Mucosa of descending colon (tissue), 3 donors: ENCODE data around the gene BCL2. TPM values are rescaled to one million over a fixed set of nuclear protein-coding genes. Genes with fewer than 3 reads are reported as not detected.

Experiments
- ATAC-seq: fragments of 200-7000 bp; cut with Tn5 transposase; one replicate; pipeline ENCODE4 v1.9.1; 2020; ENCODE audit warnings: mild to moderate bottlenecking, moderate library complexity
- DNase-seq, 3 donors: peaks; one replicate each; pipeline ENCODE4 v3.0.0-alpha.2; 2020
- H3K36me3 ChIP-seq: fragments of 200-600 bp; one replicate; pipeline ENCODE4 v1.8.0; 2021; ENCODE audit warnings: low read depth, mild to moderate bottlenecking
- H3K4me1 ChIP-seq: fragments of 200-600 bp; one replicate; pipeline ENCODE4 v1.8.0; 2021; ENCODE audit warnings: low read depth, mild to moderate bottlenecking
- H3K4me3 ChIP-seq: fragments of 200-600 bp; one replicate; pipeline ENCODE4 v1.8.0; 2021; ENCODE audit warnings: mild to moderate bottlenecking
- H3K9me3 ChIP-seq: fragments of 200-600 bp; one replicate; pipeline ENCODE4 v1.8.0; 2021; ENCODE audit warnings: mild to moderate bottlenecking
- intact Hi-C, 2 donors: fragments of 100-400 bp; cut with DNase I in 1 of 2; cut with micrococcal nuclease in 1 of 2; formaldehyde crosslinking; loops; one replicate each; pipeline versions ENCODE4 v1.11.0 to v1.11.1; 2022; cut with DNase I, micrococcal nuclease
- total RNA-seq, 3 donors: library from RNA; stranded (reverse); fragmentation: NEBNext Ultra II Directional in 2 of 3; extraction: Animal tissue kit (Norgen Biotek cat#: 25700) in 2 of 3; gene quantifications; one replicate each; pipeline versions ENCODE4 v1.2.1 to v1.2.4, GENCODE V29; 2021 to 2023
- TF ChIP-seq, protein P1 (sequence below): fragments of 200-600 bp; IDR thresholded peaks from one replicate; pipeline ENCODE4 v1.8.0; 2022; ENCODE audit warnings: antibody characterized with exemption, mild to moderate bottlenecking
- donor health status: DM: no; HTN: no; CAD: no; lungs with moderate emphysema.
- donor health status: DM: no; HTN: no; CAD: no.
- donor health status: DM: no; HTN: yes; CAD: no.

The BCL2 gene
- total RNA-seq, 3 donors from 2014 or later = 17.7 to 25.7 (median 20.5) TPM

- Histone ChIP-seq H3K9me3 (no peaks in the 10 kb centered on the region), H3K36me3 (no peaks in the 10 kb centered on the region), H3K4me1 (peaks cover 7% of the 10 kb centered on the region), H3K4me3 (no peak overlapping the region)
- intact Hi-C loops = no loop called here
- no peak for ATAC-seq
- no peak for DNase-seq
- TF ChIP-seq, protein P1, sequence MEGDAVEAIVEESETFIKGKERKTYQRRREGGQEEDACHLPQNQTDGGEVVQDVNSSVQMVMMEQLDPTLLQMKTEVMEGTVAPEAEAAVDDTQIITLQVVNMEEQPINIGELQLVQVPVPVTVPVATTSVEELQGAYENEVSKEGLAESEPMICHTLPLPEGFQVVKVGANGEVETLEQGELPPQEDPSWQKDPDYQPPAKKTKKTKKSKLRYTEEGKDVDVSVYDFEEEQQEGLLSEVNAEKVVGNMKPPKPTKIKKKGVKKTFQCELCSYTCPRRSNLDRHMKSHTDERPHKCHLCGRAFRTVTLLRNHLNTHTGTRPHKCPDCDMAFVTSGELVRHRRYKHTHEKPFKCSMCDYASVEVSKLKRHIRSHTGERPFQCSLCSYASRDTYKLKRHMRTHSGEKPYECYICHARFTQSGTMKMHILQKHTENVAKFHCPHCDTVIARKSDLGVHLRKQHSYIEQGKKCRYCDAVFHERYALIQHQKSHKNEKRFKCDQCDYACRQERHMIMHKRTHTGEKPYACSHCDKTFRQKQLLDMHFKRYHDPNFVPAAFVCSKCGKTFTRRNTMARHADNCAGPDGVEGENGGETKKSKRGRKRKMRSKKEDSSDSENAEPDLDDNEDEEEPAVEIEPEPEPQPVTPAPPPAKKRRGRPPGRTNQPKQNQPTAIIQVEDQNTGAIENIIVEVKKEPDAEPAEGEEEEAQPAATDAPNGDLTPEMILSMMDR = no peak
Observed at GRCh38 chr18:63150326-63150725, 169.2 kb downstream of the BCL2 start.

GRCh38 chr18:63149302-63149587 is 170.3 kb downstream of the BCL2 start:
- Histone ChIP-seq H3K4me3 (no peak overlapping the region), H3K36me3 (no peaks in the 10 kb centered on the region), H3K4me1 (no peaks in the 10 kb centered on the region), H3K9me3 (no peaks in the 10 kb centered on the region)
- DNase-seq (no peak), ATAC-seq (no peak)
- intact Hi-C loops = loop anchor here in 1 of 2 donors (10.0 kb wide), 1 partner anchor 286 kb away; no protein-coding TSS in a partner anchor
- TF ChIP-seq, protein P1 = no peak

GRCh38 chr18:63148449-63149301 is 170.9 kb downstream of the BCL2 start:
- DNase-seq = no peak
- Histone ChIP-seq H3K4me1 (no peaks in the 10 kb centered on the region), H3K9me3 (no peaks in the 10 kb centered on the region), H3K4me3 (no peak overlapping the region), H3K36me3 (no peaks in the 10 kb centered on the region)
- intact Hi-C loops = loop anchor here in 1 of 2 donors (10.0 kb wide), 1 partner anchor 286 kb away; no protein-coding TSS in a partner anchor
- no peak for ATAC-seq
- TF ChIP-seq, protein P1 = no peak

GRCh38 chr18:63147973-63148372 is 171.6 kb downstream of the BCL2 start:
- intact Hi-C loops = loop anchor here in 1 of 2 donors (10.0 kb wide), 1 partner anchor 287 kb away; no protein-coding TSS in a partner anchor
- Histone ChIP-seq H3K36me3 (no peaks in the 10 kb centered on the region), H3K4me3 (no peak overlapping the region), H3K9me3 (no peaks in the 10 kb centered on the region), H3K4me1 (peaks cover 4% of the 10 kb centered on the region)
- ATAC-seq (no peak), DNase-seq (no peak)
- TF ChIP-seq, protein P1 = no peak

DNA sequence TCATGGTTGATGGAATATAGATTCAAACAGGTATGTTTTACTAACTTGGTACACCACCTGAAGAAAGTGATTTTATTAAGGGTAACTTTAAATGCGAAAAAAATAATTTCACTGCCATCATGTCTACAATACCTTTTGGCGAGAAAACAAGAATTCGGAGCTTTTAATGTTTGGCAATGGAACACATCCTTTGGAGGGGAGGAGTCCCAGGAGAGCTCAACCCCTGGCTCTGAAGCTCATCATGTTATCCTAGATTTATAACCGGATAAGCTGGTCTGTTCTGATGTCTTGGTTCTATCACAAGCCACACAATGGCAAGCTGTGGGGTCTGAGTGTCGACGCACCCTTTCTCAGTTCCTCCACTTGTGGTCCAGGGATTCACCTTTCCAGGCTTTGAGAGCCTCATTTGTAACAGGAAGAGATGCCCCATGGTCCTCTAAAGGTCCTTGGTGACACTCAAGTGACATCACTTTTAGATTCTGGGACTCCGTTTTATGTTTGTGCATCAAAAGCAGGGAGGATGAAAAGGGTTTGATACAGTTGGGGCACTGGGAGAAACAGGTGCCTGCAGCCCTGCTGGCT is 172.7 kb downstream of the BCL2 start:
- Histone ChIP-seq H3K4me1 (peaks cover 4% of the 10 kb centered on the region), H3K4me3 (no peak overlapping the region), H3K9me3 (no peaks in the 10 kb centered on the region), H3K36me3 (no peaks in the 10 kb centered on the region)
- intact Hi-C loops = loop anchor here in 1 of 2 donors (10.0 kb wide), 1 partner anchor 288 kb away; no protein-coding TSS in a partner anchor
- DNase-seq (no peak), ATAC-seq (no peak)
- TF ChIP-seq, protein P1 = no peak
